LoVo (cell line): ENCODE data around the gene TMCO4.

Experiments
- DNase-seq: peaks from one replicate; pipeline ENCODE4 v3.0.0-alpha.2; 2016; ENCODE audit warnings: low spot score

The TMCO4 gene

DNA sequence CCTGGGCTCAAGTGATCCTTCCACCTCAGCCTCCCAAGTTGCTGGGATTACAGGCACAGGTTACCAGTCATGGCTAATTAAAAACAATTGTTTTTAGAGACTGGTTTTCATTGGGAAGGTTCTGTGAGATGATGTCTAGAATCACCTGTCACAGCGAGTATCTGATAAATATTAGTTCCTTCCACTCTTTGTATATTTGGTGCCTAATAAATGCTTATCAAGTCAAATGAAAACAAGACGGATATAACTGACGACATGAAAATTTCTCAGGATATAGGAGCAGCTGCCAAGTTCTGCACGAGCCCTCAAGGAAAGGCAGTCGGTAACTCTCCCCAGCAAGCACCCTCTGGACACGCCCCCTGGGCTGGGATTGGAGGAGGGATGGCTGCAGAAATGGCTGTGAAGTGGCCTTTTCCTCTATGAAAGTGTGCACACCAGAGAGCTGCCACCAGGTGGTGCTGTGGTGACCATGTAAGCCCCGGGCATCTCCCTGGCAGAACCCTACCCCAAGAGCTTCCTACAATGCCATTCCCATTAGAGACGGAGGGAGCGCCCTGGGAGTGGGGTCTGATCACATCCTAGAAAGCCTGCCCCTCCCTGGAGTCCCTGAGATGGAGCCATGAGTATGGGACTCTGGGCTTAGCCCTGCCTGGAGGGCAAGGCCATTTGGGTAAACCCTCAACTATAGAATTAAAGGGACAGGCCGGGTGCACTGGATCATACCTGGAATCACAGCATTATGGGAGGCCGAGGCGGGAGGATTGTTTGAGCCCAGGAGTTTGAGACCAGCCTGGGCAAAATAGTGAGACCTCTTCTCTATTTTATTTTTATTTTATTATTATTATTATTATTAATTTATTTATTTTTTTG, 84.1 kb downstream of the TMCO4 start:
- peak; percentile 89 for DNase-seq

DNA sequence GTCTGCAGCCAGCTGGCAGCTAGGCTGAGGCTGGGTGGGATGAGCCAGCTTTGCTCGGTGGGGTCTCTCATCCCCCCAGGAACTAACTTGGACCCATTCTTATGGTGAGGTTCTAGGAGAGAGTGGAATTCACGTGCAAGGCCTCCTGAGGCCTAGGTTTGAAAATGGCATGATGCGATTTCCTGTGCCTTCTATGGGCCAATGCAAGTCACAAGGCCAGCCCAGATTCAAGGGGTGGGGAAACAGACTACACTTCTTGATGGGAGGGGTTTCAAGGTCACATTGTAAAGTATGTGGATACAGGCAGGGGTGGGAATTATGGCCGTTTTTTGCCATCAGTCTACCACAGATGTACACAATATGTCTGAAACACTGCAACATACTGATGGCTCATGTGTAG, 86.8 kb downstream of the TMCO4 start:
- DNase-seq, result no peak

DNA sequence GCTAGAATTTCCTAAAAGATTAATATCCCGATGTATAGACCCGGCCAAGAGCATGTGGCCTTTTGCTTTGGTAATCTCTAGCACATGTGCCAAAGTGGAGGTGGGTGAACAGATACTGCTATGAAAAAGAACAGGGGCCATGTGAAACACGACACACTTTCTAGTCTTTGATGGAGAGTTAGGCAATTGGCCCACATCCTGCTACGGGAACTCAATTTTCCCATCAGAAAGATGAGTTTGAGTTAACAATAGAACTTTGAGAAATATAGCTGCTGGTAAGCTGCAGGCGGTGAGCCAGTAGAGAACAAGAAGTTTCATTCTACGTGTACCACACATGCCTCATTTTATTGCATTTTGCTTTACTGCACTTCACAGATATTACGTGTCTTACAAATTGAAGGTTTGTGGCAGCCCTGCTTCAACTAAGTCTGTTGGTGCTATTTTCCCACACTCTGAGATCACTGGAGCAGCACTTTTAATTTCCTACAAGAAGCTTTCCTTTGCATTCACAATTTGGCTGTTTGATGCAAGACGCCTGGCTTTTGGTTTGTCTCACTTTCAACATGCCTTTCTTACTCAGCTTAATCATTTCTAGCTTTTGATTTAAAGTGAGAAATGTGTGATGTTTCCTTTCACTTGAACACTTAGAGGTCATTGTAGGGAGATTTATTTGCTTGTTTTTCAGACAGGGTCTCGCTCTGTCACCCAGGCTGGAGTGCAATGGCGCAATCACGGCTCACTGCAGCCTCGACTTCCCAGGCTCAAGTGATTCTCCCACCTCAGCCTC, 88.7 kb downstream of the TMCO4 start:
- DNase-seq, result no peak

DNA sequence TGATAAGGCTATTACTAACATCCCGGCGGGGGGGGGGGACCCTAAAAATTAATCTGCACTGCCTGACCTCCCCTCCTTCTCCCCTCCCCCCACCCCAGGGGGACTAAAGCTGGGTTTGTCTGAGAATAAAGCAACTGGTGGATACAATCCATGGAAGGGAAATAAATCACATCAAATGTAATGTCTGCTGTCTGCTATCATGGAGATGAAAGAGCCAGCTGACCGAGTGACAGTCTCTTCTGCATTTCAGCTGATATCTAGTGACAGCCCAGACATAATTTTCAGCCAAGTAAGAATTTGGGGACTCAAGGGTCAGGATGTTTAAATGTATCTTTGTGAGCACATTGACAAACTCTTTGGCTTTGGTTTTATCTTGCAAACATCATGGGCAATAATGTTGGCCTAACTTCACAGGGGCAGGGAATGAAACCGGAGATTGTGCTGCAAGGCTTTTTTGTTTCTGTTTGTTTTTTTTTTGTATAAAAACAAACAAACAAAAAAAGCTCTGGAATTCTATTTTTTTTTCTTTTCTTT, 90.4 kb downstream of the TMCO4 start:
- DNase-seq, result no peak

DNA sequence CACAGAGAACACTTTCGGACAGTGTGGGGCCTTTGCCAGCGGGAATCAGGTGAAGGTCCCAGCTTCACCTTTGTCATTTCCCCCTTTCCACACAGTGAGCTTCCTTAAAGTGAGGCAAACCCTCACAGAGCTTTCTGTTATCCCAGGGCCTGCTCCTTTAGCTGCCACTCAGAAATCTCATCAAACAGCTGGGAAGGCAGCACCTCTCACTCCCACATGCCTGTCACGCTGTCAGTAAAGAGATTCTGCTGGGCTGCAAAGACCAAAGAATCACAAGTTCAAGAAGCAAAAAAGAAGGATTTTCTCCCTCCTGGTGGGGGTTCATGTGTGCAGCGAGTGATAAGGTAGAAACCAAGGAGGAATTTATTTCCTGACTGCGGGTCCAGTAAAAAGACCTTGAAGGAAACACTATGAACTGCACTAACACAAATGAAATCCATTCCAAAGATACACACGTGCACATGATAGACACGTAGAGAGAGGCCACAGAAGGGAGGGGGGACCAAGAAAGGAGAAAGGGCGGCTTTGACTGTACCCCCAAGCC, 91.1 kb downstream of the TMCO4 start:
- DNase-seq, result no peak

DNA sequence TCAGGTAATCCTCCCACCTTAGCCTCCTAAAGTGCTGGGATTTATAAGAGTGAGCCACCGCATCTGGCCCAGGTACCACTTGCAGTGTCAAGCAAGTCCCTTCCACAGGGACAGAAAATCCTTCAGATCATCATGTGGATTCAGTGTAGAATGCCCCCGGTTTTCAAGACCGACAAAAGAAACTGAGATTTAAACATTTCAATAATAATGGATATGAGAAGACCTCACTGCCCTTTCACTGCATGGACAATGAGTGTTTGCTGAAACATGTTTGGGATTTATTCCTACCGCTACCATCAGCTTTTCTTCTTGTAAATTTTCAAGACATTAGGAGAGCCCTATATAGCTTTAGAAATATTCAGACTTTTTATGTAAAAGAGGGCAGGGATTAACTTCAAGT, 93.6 kb downstream of the TMCO4 start:
- DNase-seq, result no peak

DNA sequence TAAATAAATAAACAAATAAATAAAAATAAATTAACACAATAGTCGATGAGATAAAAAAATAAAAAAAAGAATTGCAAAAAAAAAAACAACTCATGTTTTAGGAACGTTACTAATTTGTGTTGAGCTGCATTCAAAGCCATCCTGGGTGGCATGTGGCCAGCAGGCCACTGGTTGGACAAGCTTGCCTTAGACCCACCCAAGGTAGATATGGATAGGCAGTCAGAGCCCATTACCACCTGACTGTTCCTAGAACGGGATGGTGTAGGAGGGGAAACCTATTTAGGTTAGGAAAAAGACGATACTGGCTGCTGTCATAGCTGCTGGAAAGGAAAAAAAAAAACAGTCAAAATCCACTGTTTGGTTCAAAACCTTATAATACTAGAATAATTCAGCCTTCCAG, 94.3 kb downstream of the TMCO4 start:
- no peak for DNase-seq

DNA sequence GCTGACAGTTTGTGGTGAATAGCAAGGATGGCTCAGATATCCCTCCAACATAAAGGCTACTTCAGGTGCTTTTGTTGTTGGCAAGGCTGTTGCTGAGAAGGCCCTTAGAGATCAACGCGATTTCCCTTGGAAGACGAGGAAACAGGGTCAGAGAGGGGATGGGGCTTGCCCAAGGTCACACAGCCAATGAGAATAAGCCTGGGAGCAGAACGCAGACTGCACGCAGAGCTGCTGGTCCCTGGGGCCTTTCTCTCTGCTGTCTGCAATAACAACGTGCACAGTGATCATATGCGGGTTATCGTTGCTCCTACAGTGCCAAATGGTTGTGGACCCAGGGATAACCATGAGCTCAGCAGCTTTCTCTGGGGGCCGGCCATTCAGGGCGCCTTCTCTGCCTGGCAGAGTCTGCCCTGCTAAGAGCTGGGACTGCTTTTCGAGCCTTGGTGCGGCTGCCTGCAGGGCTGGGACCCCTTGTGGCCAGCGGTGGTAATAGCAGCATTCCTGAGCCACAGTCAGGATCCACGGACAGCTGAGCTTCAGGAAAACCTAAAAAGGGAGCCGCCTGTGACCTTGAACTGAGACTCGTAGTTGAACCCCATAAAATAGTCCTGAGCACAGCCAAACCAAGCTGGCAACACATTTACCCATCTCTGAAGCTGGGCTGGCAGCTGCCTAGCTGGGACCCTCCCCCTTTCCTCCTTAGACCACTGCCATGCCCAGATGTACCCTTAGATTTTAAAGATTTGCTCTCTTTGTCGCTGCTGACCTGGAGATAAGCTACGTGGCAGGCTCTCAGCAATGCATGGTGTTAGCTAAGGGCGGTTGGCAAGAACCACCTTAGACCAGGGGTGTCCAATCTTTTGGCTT, 95.2 kb downstream of the TMCO4 start:
- peak; percentile 51 for DNase-seq

DNA sequence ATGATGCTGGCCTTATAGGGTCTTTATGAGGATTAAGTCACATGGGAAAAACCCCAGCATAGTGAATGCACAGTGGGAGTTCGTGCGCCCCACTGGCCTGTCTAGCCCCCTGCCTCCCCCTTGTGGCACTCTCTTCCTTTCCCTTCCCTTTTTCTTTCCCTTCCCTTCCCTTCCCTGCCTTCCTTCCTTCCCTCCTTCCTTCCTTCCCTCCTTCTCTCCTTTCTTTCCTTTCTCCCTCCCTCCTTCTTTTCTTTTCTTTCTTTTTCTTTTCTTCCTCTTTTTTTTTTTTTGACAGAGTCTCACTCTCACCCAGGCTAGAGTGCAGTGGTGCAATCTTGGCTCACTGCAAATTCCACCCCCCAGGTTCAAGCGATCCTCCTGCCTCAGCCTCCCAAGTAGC, 96.4 kb downstream of the TMCO4 start:
- DNase-seq, result no peak

DNA sequence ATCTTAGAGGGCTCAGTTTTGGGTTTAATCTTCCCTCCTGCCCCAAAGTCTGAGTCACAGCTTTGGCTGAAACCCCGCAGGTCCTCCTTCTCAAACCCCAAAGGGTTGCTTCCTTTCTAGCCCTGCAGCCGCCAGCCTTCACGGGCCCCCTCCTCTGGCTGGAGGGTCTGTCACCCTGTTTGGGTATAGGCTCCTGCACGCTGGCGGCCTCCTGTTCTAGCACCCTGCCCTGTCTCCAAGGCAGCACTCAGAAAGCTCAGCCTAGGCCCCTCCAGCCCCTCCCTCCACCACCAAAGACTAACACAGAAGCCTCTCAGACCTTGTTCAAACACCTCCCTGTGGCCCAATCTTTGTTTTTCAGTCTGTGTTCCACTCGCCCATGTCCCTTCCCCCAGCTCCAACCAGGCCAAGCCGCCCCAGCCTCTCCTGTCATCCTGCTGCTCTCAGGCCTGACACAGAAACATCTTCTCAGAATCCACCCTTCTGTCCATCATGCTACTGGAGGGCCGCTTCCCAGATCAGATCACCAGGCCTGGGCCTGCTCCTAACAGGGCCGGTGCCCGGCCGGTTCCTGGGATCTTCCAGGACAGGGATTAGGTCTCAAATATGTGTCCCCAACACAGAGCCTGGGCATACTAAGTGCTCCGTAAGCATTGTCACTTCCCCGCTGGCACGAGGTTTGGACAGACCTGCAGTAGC, 99.5 kb downstream of the TMCO4 start:
- no peak for DNase-seq

DNA sequence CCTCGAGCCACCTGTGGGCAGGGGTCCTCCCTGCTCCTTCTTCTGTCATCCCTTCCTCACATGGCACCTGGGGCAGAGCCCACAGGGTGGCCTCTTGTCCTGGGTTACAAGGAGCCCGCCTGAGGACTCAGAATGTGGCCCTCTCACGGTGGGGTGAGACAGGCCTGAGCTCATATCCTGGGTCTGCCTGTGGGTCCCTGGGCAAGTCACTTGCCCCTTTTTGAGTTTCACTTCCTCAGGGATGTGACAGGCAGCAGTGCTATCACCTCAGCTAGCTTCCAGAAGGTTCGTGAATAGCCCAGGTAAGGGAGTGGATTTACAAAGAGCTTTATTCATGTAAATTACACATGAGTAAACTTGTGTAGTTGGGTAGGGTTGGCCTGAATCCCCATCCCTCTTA, 101.5 kb downstream of the TMCO4 start:
- no peak for DNase-seq

DNA sequence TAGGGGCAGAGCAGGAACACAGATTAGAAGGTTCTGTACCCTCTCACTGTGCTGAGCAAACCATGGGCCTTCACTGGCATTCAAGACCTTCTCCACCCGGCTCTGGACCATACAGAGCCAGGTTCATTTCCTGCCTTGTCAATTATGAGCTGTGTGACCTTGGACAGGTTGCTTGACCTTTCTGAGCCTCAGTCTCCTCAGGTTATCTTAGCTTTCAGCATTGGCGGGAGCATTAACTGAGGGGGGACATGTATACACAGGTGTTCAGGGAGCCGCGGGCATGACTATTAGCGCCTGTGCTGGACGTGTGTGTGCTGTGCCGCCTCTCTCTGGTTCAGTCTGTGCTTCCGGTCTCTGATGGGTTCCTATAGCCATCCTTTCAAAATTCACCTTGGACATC, 102.9 kb downstream of the TMCO4 start:
- DNase-seq, result no peak

DNA sequence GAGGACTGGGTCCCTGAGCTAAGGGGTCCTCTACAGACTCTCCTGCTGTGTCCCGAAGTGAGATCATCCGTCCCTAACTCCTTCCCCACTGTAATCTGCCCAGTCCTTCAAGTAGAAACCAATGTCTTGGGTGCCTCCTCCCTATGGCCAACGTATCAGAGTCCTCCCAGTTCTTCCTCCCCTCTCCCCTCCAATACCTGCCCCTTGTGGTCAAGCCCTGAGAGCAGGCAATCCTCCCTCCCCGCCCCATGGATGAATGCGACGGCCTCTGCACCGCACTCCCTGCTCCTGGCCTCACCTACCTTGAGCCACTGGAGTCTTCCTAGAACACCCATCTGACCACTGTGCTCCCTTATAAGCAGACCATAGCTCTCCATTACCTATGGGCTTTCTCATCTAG, 103.9 kb downstream of the TMCO4 start:
- no peak for DNase-seq

DNA sequence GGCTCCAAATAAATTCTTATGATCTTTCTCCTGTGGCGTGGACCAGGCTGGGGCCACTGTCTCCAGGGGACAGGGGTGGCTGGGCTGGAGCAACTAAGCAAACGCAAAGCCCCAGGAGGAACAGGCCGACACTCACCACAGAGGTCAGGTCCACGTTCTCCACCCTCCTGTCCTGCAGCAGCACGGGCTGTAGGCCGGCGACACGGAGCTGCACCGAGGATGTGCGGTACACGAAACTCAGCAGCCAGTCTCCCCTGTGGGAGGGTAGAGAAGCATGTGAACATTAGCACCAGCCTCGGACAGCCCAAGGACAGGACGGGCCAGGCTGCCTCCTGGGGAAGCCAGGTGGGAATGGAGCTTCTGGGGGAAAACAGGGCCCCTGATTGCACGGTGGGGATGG, 105.4 kb downstream of the TMCO4 start:
- DNase-seq, result no peak

DNA sequence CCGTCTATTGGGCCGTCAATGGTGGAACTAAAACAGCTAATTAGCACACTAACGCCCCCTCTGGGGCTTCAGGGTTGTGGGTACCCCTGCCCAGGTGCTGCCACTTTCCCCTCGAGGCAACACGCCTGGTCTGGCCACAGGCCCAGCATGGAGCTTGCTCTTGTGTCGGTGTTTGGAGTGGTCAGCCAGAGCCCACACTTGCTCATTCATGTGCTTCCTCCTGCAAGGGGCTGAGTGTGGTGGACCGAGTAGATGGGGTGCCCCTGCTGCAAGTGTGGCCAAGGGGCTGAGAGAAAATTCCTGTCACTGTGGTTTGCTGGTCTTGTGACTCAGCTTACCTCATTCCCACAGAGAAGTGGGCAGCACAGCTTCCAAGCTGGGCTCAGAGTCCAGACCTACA, 109.4 kb downstream of the TMCO4 start:
- no peak for DNase-seq

DNA sequence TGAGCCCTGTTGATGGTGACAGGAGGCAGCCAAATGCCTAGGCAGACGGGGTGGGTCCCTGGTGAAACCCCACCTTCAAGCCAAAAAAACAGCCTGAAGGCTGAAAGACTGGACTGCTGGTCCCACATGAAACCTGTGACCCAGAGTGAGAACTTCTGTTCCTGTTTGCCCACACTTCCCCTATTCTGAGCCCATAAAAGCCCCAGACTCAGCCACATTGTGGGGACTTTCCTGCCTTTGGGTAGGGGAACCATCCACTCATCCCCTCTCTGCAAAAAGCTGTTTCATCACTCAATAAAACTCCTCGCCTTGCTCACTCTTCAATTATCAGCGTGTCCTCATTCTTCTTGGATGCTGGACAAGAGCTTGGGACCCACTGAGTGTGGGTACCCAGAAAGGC, 109.9 kb downstream of the TMCO4 start:
- DNase-seq, result no peak

DNA sequence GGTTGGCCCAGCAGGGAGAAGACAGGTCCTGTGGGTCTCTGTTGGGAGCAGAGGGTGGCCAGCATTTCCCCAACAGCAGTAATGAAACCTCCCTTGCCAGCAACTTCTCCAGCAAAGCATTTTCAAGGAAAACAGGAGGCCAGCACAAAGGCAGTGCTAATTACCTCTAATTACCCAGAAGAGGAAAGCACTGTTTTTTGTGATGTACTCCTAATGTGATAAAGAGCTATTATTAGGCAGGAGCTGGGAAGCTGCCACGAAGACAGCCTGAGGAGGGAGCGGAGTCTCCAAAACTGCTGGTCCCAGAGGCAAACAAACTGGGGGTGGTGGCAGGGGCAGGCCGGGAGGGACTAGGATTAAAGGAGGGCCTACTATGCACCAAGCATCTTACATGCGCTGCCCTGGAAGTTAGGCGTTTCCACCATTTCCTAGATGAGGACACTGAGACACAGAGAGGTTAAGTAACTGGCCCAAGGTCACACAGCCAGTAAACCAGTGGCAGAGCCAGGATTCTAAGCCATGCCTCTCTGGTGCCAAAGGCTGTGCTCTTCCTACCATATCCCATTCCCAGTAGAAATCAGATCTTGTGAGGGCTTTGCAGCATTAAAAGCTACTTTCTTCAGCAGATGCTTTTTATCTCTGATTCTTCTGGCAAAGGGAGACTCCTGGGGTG, 110.5 kb downstream of the TMCO4 start:
- no peak for DNase-seq

DNA sequence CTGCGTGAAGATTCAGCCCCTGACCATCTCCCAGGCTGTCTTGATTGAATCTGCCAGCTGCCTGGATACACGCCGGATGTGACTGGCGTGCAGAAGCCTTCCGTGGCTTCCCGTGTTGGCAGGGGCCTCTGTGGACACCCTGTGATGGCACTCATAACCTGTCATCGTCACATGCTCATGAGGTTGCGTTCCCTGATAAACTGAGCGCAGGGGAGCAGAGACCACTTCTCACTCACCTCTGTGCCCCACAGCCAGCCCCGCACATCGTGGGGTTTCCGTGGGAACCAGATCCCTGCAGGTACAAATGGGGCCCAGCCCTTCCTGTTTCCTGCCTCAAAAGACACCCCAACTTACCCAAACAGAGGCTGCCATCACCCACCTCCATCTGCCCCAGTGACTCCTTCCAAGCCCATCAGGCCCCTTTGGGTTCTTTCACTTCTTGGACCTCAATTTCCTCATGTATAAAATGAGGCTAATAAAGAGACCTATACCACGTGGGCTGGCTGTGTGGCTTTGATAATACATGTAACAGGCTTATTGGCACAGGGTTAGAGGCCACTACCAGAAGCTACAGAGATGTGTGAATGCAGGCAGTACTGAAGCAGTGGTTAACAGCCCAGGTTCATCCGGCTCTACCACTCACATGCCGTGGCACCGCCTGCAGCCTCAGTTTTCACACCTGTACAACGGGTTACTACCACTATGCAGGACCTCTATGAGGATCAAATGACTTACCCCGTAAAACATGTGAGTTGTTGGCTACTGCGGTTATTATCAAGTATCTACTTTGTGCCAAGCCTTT, 111.5 kb downstream of the TMCO4 start:
- no peak for DNase-seq

DNA sequence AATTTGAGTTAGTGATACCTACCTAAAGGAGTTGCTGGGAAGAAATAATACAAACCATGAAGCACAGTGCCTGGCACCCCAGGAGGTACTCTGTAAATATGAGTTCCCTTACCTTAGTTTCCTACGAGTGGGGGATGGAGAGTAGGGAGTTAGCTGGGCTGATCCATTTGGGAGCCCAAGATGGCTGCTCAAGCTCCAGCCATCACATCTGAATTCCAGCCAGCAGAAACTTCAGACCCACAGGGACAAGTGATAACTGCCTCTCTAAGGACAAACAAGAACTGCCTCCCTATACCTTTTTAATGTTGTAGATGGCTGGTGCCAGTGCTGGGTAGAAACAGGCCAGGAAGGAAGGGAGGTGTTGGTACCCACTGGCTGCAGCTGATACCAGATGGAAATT, 112.3 kb downstream of the TMCO4 start:
- no peak for DNase-seq

DNA sequence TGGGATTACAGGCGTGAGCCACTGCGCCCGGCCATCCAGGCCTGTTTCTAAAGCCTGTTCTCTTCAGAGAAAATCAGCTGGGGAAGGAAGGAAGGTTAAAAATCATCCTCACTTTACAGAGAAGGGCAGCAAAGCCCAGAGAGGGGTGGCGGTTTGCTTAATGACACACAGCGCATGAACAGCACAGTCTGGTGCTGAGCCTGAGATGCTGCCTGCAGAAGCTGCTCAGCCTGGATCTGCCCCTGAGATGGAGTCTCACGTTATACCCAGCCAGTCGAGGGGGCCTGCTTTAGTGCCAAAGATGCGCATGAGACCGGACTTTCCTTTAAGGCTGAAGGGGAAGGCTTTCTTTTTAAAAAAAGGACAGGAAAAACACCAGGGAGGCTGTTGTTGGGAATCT, 113.7 kb downstream of the TMCO4 start:
- DNase-seq, result no peak
